Middle frontal gyrus (tissue), 1 donor: Measurements from ENCODE around the gene TMEM132E.
A peak's percentile ranks its signal among the peaks of the same experiment; 100 is the strongest.

Experiments used
- DNase-seq: peaks from one replicate; pipeline ENCODE4 v3.0.0-alpha.2; 2015; ENCODE audit warnings: low spot score; ENCODE audit errors: extremely low spot score

TMEM132E gene

GRCh38 chr17:34628879-34629278, 49.5 kb downstream of the TMEM132E start:
- no peak for DNase-seq

DNA sequence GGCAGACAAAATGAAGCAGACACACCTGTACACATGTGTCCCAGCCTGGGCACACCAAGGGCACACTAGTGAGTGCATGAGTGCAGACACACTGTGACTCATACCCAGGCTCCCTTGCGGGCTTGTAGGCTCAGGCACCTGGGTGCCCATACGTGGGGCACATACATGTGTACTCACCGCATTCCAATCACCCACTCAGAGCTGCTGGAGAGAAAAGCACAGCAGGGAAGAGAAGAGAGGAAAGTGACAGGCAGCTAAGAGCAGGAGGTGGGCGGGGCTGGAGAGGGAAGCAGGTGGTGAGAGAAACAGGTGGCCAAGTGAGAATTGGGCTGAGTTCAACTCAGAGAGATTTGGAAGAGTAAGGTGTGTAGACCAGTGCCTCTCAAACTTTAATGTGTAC, 54.0 kb downstream of the TMEM132E start:
- DNase-seq = no peak

DNA sequence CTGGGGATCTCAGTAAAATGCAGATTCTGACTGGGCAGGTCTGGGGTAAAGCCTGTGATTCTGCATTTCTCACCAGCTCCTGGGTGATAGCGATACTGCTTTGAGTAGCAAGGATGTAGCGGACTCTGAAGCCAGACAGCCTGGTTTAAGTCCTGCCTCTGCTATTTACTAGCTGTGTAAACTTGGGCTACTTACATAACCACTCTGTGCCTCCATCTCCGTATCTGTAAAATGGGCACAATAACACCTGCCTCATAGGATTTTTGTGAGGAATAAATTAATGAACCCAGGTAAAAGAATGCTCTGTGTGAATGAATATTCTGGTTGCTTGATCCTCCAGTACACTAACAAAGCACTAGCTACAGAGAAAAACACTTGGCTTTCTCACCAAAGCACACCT, 54.4 kb downstream of the TMEM132E start:
- no peak for DNase-seq

GRCh38 chr17:34634551-34635160, 55.3 kb downstream of the TMEM132E start:
- DNase-seq = no peak

GRCh38 chr17:34635876-34636275, 56.5 kb downstream of the TMEM132E start:
- no peak for DNase-seq

DNA sequence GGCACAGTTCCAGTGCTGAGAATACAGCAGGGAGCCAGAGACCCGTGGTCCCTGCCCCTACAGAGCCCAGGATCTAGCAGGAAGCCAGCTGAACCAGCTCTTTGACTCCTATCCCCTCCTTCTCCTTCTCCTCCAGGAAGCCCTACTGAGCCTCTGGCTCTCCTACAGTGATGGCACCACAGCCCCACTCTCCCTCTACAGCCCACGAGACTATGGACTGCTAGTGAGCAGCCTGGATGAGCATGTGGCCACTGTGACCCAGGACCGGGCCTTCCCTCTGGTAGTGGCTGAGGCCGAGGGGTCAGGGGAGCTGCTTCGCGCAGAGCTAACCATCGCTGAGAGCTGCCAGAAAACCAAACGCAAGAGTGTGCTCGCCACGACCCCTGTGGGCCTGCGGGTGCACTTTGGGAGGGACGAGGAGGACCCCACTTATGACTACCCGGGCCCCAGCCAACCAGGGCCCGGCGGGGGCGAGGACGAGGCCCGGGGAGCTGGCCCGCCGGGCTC, 57.7 kb downstream of the TMEM132E start:
- no peak for DNase-seq

- DNase-seq = peak; percentile 45
Observed at GRCh38 chr17:34637548-34638525, 58.5 kb downstream of the TMEM132E start.

DNA sequence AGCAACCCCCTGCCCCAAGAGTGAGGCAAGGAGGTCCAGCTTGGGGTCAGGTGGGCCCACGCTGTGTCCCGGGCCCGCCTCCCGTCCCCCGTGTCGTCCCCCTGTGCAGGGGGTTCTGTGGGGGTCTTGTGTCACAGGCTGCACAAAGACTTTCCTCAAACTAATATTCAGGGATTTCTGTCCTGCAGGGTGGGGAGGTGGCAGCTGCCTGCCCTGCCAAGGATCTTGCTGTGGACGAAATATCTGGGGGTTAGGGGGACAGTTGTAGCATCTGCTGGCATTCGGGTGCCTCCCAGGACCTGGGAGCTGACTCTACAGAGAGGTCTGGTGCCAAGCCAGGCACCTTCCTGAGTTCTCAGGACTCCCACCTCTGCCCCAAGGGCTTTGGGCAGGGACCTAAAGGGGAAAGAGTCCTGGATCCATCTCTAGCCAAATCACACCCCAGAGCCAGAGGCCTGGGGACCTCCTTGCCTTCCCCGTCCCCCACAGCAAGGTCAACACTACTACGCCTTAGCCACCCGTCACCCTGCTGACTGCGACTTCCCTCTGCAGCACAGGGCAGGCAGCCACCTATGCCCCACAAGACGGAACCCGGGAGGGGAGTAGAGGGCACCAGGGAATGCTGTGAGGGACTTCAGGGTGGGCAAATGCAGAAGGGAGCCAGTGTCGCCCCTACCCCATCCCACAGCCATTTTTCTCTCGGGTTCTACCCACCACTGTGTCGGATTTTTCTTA, 59.3 kb downstream of the TMEM132E start:
- DNase-seq = no peak

DNA sequence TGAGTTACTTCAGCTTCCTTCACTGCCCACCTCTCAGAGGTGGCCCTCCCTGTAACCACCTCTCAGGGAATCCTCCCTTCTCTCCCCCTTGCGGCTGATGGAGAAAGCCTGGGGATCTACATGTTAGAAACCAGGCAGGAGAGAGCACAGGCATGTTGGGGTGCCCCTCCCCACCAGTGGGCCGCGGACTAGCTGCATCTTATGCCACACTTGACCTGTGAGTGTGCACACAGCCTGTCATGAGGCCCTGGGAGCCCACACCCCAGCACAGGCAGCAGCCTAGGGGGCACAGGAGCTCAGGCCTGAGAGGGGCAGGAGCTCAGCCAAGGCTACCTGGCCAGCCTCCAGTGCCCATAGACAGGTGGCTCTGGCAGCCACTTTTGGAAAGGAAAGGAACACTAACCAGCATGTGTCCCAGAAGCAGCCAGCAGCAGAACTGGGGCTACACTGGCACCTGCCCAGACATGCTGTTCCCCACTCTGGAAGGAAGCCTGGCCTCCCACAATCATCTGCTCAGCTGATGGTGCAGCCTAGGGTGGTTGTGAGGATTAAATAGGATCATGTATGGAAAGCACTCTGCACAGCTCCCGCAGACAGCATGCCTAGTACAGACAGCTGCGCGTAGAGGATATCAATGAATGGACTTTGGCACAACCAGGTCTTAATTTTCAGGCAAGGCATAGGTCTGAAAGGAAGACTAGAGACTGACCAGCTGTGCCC, 60.5 kb downstream of the TMEM132E start:
- peak; percentile 70 for DNase-seq

- DNase-seq = no peak
Observed at GRCh38 chr17:34641368-34641767, 62.0 kb downstream of the TMEM132E start.

DNA sequence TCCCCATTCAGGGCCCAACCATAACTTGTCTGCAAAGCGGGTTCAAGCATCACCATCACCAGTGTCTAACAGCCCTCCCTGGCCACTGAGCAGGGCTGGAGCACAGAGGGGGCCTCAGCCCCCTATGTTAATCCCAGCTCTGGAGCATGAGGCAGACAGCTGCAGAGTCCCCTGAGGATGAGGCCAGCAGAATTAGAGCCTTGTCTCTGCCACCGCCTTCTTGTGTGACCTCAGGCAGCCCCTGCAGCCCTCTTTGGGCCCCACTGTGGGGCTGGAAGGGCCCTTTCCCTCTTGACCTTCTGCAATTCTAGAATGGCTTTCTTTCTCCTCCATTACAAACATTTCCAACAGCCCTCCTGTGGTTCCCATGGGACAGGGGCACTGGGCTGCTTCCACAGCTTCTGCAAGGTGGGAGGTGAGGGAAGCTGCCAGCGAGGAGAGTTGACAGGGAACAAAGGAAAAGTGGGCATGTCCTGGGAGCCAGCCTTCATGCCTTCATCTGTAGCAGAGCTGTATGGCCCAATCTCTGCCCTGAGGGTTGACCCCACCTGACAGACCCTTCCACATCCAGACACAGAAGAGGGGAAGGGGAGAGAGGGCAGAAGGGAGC, 65.7 kb downstream of the TMEM132E start:
- DNase-seq = no peak

DNA sequence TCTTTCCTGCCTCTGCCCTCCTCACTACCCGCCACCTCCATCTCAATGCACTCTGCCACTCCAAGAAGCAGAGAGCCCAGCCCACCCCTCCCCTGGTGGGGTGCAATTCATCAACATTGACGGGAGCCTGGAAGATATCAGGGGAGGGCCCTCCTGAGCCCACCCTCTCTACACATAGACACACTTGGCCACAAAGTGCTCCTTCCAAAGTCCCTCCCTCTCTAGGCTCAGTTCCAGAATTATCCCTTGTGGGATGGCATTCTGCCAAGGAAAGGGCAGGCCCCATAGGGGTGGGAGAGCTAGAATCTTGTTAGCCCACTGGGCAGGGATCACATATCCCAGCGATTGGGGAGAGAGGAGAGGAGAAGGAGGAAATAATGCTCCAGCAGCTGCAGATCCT, 66.2 kb downstream of the TMEM132E start:
- DNase-seq = no peak

GRCh38 chr17:34647511-34647910, 68.1 kb downstream of the TMEM132E start:
- no peak for DNase-seq

GRCh38 chr17:34650051-34650750, 70.8 kb downstream of the TMEM132E start:
- no peak for DNase-seq

DNA sequence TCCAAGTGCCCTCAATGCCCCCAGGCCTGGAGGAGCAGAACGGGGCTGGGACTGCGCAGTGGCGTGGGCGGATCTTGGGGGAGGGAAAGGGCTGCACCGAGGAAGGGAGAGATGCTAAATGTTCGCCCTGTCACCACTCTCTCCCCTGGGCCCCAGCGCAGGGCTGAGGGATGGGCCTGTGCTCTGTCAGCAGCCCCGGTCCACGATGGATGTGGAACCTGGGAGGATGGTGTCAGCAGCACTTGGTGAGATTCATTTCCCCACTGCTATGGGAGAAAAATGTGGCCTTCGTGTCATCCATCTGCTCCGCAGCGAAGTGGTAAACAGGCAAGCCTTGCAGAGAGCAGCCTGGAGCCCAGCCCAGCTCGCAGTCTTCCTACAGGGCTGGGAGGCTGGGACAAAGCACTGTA, 72.0 kb downstream of the TMEM132E start:
- DNase-seq = no peak

GRCh38 chr17:34652021-34652555, 72.7 kb downstream of the TMEM132E start:
- no peak for DNase-seq

- DNase-seq = no peak
Observed at GRCh38 chr17:34653511-34653910, 74.1 kb downstream of the TMEM132E start.

DNA sequence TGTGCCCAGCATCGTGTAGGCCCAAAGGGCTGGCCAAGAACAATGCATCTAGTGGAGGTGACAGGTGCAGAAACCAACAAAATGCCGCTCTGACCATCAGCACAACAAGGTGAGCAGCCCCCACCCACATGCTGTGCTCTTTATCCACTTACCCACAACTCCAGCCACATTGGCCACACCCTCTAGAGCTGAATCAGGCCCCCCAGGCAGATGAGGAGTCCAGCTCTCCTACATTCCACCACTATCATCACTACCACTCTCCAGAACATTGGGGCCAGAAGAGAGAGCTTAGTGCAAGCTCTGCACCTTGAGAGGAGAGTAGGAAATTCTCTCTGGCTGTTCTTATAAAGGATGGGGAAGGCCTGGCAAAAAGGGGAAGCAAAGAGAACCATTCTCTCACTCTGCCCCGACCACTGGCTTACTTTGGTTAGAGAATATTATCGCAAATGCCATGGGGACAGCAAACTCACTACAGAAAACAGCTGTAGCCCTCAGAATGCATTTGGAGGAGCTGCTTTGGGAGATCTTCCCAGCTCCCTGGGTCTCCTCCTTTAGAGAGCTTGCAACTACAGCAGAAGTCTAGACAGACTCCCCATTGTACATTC, 75.0 kb downstream of the TMEM132E start:
- DNase-seq = no peak

- DNase-seq = no peak
Observed at GRCh38 chr17:34654881-34655276, 75.5 kb downstream of the TMEM132E start.
